ENCODE results near the gene ABRACL.
A peak's percentile ranks its signal among the peaks of the same experiment; 100 is the strongest.
"Not testable (repeated sequence)": the region's sequence is repeated elsewhere in the genome, so short reads cannot be mapped to it uniquely, and the experiment has no call there.

ABRACL gene

DNA sequence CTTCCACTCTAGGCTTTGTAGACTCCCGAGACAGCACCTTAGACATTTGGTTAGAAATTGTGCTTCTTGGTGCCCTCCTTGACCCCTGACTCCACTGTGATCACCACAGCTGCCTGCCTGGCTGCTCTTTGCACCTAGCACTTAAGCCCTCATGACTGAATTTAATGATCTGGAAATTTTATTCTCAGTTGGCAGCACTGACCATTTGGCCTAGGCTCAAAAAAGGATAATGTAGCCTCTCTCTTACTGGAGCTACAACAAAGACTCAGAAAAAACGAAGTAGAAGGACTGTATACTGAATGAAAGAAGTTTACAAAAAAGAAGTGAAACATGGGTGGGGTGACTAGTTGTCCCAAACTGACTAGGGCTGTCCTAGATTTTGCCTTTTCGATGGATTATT lies 11.3 kb upstream of the ABRACL start:
- no peaks in the 10 kb centered on the region for H4K20me1 ChIP-seq
- no peaks in the 10 kb centered on the region for H3K27me3 ChIP-seq
- H3K9me3 ChIP-seq (replicated peaks in 1 of 11) = no peaks in the 10 kb centered on the region
- H3K4me2 ChIP-seq = peak overlapping the region in 3 of 11 experiments; percentile 8 to 69 (median 68); a peak in 5 of 22 replicates
- H3K4me1 ChIP-seq = peaks cover 0 to 24% (median 7%) of the 10 kb centered on the region in 10 experiments; a peak in 10 of 20 replicates
- no peak for TF ChIP-seq Cebpa-rat (IDR thresholded peaks at IDR 0.05)
- H3K27ac ChIP-seq = no peak overlapping the region
- H3K36me3 ChIP-seq = no peaks in the 10 kb centered on the region
- H3K4me3 ChIP-seq = no peak overlapping the region
- no peak overlapping the region; a peak in 1 of 22 replicates for H3K9ac ChIP-seq

- Histone ChIP-seq H3K9ac (no peak overlapping the region), H3K27me3 (no peaks in the 10 kb centered on the region), H3K27ac (no peak overlapping the region), H3K4me3 (no peak overlapping the region), H3K4me2 (no peak overlapping the region), H3K9me3 (replicated peaks in 1 of 11) (no peaks in the 10 kb centered on the region), H3K4me1 (peaks cover 0 to 24% (median 7%) of the 10 kb centered on the region in 10 experiments; a peak in 10 of 20 replicates), H3K36me3 (no peaks in the 10 kb centered on the region), H4K20me1 (no peaks in the 10 kb centered on the region)
- TF ChIP-seq Cebpa-rat (IDR thresholded peaks at IDR 0.05) = peak in 2 of 11 experiments; percentile 17 to 41; a peak in 1 of 22 replicates
These were observed 8.8 kb upstream of the ABRACL start for GRCh38 chr6:139019722-139020121.

DNA sequence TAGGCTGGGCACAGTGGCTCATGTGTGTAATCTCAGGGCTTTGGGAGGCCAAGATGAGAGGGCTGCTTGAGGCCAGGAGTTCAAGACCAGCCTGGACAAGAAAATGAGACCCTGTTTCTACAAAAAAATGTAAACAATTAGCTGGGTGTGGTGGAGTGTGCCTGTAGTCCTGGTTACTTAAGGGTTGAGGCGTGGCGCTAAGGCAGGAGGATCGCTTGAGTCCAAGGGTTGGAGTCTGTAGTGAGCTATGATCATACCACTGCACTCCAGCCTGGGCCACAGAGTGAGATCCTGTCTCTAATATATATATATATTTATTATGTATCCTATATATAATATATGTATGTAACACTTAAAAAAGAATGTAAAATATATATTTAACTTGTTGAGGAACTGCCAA lies 7.9 kb upstream of the ABRACL start:
- H3K9me3 ChIP-seq (replicated peaks in 1 of 11) = no peaks in the 10 kb centered on the region
- H3K4me1 ChIP-seq = peaks cover 0 to 31% (median 7%) of the 10 kb centered on the region in 10 experiments; a peak in 11 of 20 replicates
- H3K9ac ChIP-seq = no peak overlapping the region
- H3K36me3 ChIP-seq = no peaks in the 10 kb centered on the region
- H3K27ac ChIP-seq = no peak overlapping the region
- TF ChIP-seq Cebpa-rat (IDR thresholded peaks at IDR 0.05) = no peak
- no peak overlapping the region for H3K4me3 ChIP-seq
- no peaks in the 10 kb centered on the region for H4K20me1 ChIP-seq
- H3K4me2 ChIP-seq = no peak overlapping the region
- H3K27me3 ChIP-seq = no peaks in the 10 kb centered on the region

- Histone ChIP-seq H4K20me1 (peaks cover 0 to 12% (median 0%) of the 10 kb centered on the region in 11 experiments; a peak in 2 of 22 replicates), H3K4me1 (peaks cover 13 to 31% (median 16%) of the 10 kb centered on the region in 10 experiments), H3K4me2 (peak overlapping the region in 3 of 11 experiments; percentile 32 to 41 (median 36); a peak in 4 of 22 replicates)
- not testable (repeated sequence) for H3K4me3 ChIP-seq; H3K27ac ChIP-seq; H3K9ac ChIP-seq; H3K36me3 ChIP-seq; H3K9me3 ChIP-seq (replicated peaks in 1 of 11); H3K27me3 ChIP-seq
These were observed 3.1 kb upstream of the ABRACL start for GRCh38 chr6:139025416-139025815.

- peak overlapping the region; percentile 90 to 99 (median 96) for H3K27ac ChIP-seq
- peaks cover 2 to 33% (median 14%) of the 10 kb centered on the region in 11 experiments; a peak in 17 of 22 replicates for H4K20me1 ChIP-seq
- no peak for TF ChIP-seq Cebpa-rat (IDR thresholded peaks at IDR 0.05)
- peaks cover 0 to 9% (median 3%) of the 10 kb centered on the region in 11 experiments; a peak in 11 of 22 replicates for H3K36me3 ChIP-seq
- H3K9me3 ChIP-seq (replicated peaks in 1 of 11) = no peaks in the 10 kb centered on the region
- peak overlapping the region; percentile 82 to 96 (median 92) for H3K4me2 ChIP-seq
- no peaks in the 10 kb centered on the region for H3K27me3 ChIP-seq
- peaks cover 33 to 53% (median 35%) of the 10 kb centered on the region in 10 experiments for H3K4me1 ChIP-seq
- peak overlapping the region; percentile 88 to 99 (median 97) for H3K9ac ChIP-seq
- peak overlapping the region; percentile 81 to 99 (median 90) for H3K4me3 ChIP-seq
These were observed 844 bp upstream of the ABRACL start for GRCh38 chr6:139027620-139028182.

GRCh38 chr6:139028215-139028657 lies 309 bp upstream of the ABRACL start:
- peak overlapping the region; percentile 82 to 96 (median 92) for H3K4me2 ChIP-seq
- H3K27me3 ChIP-seq = no peaks in the 10 kb centered on the region
- peak overlapping the region; percentile 90 to 99 (median 96) for H3K27ac ChIP-seq
- H3K36me3 ChIP-seq = peaks cover 2 to 13% (median 9%) of the 10 kb centered on the region in 11 experiments; a peak in 21 of 22 replicates
- peaks cover 7 to 38% (median 19%) of the 10 kb centered on the region in 11 experiments; a peak in 19 of 22 replicates for H4K20me1 ChIP-seq
- TF ChIP-seq Cebpa-rat (IDR thresholded peaks at IDR 0.05) = no peak
- peak overlapping the region; percentile 81 to 99 (median 90) for H3K4me3 ChIP-seq
- peak overlapping the region; percentile 88 to 99 (median 97) for H3K9ac ChIP-seq
- no peaks in the 10 kb centered on the region for H3K9me3 ChIP-seq (replicated peaks in 1 of 11)
- H3K4me1 ChIP-seq = peaks cover 38 to 59% (median 41%) of the 10 kb centered on the region in 10 experiments

DNA sequence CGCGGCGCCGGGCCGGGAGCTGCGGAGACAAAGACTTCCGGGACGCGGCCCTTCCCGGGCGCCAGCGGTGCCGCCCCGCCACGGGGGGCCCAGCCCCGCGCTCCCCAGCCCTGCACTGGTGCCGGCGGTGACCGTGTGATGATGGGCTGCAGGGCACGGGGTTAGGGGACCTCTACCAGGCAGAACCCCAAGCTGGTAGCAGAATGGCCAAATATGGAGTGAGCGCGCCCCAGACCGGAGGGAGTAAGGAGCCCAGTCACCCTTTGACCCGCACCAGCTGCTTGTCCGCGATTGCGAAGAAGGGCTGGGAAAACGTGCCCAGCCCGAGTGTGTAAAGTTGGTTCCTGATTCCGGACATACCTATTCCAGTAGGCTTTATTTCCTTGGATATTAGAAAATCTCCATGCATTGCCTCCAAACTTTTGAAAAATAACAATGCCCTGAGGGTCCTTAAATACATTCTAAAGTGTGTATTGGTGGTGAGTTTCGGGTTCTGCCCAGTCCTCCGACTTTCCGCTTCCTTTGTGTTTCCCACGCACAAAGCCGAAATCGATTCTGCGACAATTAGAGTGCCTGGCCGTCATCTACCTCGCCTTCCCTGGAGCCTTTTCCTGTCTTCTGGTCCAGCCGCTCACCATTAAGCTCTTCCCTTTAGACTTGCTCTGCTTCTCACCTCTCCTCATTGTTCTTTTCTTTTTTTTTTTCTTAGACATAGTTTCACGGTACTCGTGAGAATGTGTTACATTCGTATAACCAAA lies 1.1 kb downstream of the ABRACL start:
- H3K27ac ChIP-seq = peak overlapping the region; percentile 90 to 99 (median 96)

GRCh38 chr6:139030228-139030963 lies 1.9 kb downstream of the ABRACL start:
- Histone ChIP-seq H3K36me3 (peaks cover 23 to 35% (median 30%) of the 10 kb centered on the region in 11 experiments), H3K4me1 (peaks cover 42 to 63% (median 47%) of the 10 kb centered on the region in 10 experiments), H3K4me3 (peak overlapping the region; percentile 81 to 99 (median 90)), H4K20me1 (peaks cover 14 to 57% (median 33%) of the 10 kb centered on the region in 11 experiments; a peak in 20 of 22 replicates), H3K27ac (peak overlapping the region; percentile 90 to 99 (median 96)), H3K4me2 (peak overlapping the region; percentile 82 to 96 (median 92)), H3K27me3 (no peaks in the 10 kb centered on the region), H3K9ac (peak overlapping the region; percentile 88 to 99 (median 97)), H3K9me3 (replicated peaks in 1 of 11) (no peaks in the 10 kb centered on the region)
- TF ChIP-seq Cebpa-rat (IDR thresholded peaks at IDR 0.05) = no peak

More for the DNA sequence above, 1.1 kb downstream of the ABRACL start:
- H3K9me3 ChIP-seq (replicated peaks in 1 of 11) = no peaks in the 10 kb centered on the region
- TF ChIP-seq Cebpa-rat (IDR thresholded peaks at IDR 0.05) = no peak
- peak overlapping the region; percentile 88 to 99 (median 97) for H3K9ac ChIP-seq
- H3K4me1 ChIP-seq = peaks cover 42 to 68% (median 47%) of the 10 kb centered on the region in 10 experiments
- no peaks in the 10 kb centered on the region for H3K27me3 ChIP-seq
- peak overlapping the region; percentile 81 to 99 (median 90) for H3K4me3 ChIP-seq
- peak overlapping the region; percentile 82 to 96 (median 92) for H3K4me2 ChIP-seq
- peaks cover 14 to 50% (median 32%) of the 10 kb centered on the region in 11 experiments; a peak in 20 of 22 replicates for H4K20me1 ChIP-seq
- H3K36me3 ChIP-seq = peaks cover 16 to 27% (median 22%) of the 10 kb centered on the region in 11 experiments
